Fibroblast of gingiva (primary cell): Measurements from ENCODE around the gene TTC12.
A peak's percentile ranks its signal among the peaks of the same experiment; 100 is the strongest.

Experiments used
- DNase-seq: peaks from one replicate; pipeline ENCODE4 v3.0.0-alpha.2; 2011; ENCODE audit warnings: low read depth

TTC12 gene, protein sequence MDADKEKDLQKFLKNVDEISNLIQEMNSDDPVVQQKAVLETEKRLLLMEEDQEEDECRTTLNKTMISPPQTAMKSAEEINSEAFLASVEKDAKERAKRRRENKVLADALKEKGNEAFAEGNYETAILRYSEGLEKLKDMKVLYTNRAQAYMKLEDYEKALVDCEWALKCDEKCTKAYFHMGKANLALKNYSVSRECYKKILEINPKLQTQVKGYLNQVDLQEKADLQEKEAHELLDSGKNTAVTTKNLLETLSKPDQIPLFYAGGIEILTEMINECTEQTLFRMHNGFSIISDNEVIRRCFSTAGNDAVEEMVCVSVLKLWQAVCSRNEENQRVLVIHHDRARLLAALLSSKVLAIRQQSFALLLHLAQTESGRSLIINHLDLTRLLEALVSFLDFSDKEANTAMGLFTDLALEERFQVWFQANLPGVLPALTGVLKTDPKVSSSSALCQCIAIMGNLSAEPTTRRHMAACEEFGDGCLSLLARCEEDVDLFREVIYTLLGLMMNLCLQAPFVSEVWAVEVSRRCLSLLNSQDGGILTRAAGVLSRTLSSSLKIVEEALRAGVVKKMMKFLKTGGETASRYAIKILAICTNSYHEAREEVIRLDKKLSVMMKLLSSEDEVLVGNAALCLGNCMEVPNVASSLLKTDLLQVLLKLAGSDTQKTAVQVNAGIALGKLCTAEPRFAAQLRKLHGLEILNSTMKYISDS

DNA sequence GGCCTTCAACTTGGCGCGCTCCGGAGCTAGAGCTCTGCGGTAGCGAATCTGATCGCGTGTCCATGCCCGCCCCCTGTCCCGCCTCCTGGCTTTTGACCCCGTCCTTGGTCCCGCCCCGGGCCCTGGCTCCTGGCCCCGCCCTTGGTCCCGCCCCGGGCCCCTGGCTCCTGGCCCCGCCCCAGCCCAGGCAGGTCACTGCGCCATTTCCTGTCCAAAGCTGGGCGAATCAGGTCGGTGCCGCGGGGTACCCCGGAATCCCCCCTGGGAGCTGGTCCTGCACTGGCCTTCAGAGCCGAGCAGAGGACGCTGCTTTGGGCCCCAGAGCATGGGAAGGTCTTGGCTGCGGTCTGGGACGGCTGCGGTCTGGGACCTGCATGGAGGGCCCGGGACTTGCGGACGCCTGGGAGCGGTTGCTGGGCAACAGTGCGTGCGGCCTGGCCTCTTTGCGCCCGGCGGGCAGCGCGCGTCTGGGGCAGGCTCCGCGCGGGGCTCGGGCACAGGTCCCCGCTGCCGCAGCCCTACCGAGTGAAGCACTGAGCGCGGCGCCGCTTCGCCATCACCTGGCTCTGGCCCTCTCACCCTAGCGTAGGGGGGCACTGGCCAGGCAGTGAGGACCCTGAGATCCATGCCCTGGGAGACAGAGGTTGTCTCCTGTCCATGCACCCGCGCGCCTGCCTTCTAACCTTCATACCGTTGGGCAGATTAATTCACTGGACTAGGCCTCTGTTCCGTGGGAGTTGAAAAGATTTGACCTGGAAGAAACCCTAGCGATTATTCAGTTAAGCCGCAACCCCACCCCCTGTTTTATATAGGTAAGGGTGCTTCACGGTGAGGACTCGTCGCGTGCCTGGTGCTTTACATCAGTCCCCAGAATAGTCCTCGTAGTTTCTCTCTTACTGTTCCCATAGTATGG lies at the start of gene TTC12:
TSS of gene TTC12 (plus strand) at position 195 of the 913 bp plus-strand sequence. CDS start 1,675 bp downstream, outside the sequence.
- DNase-seq = peak; percentile 89

DNA sequence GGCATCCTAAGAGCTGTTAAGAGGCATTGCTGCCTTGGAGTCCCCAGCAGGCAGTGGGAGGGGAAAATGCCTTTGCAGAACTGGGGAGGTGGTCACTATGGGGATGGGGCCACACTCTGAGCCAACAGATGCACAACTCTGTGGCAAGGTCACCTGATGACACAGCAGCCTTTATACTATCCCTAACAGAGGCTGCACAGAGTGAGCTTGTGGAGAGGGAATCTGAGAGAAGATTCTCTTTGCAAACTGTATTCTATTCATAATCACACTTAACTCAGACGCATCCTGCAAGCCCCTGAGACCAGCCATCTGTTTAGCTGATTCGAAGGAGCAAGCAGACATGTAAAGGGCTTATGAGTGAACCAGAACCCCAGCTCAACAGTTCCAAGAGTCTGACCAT lies 49.0 kb upstream of the TTC12 start:
- no peak for DNase-seq

DNA sequence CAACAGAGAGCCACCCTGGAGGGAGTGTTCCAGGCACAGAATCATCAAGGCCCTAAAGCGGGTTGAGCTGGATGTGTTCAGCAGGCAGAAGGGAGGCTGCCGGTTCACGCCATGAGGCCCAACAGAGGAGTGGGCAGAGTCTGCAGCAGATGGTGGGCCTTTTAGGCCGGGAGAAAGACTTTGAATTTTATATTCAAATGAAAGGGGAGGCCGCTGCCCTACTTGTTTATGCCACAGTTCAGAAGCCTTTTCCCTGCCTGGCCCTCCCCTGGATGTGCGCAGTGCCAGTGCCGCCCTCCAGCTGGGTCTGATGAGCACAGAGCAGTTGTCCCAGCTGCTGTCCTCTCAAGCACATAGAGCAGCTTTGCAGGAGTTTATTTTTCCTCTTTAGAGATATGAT lies 46.9 kb upstream of the TTC12 start:
- no peak for DNase-seq

DNA sequence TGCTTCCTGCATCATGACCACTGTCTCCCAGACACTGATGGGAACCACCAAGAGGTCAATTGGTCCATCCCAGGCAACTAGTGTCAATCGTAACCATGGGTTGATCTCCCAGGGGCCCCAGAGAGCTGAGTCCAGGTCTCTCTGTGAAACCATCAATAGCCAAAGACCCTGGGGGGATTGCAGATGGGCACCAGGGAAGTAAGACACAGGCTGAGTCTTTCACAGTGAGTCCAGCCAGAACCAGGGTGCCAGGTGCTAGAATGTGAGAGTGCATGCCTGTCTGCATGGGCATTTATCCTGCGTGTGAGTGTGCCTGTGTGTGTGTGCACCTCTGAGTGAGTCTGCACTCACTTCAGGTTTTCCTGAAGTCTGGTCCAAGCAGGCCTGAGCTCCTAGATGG lies 45.3 kb upstream of the TTC12 start:
- DNase-seq = no peak

DNA sequence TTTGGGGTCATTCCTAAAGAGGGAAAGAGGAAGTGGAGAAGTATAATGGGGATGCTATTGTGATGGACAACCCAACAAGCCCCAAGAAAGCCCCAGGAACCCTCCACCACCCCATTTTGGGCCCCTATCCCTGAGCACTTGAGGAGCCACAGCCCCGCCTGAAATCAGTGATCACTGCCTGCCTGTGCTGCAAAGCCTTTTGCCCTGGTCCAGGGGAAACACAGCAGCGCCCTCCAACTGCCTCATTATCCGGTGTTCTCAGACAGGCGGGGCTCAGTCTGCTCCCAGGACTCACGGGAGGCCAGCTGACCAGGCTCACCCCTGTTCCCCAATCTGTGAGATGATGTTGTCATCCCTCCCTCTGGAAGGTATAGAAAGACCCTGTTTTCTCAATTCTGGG lies 44.7 kb upstream of the TTC12 start:
- DNase-seq = no peak

DNA sequence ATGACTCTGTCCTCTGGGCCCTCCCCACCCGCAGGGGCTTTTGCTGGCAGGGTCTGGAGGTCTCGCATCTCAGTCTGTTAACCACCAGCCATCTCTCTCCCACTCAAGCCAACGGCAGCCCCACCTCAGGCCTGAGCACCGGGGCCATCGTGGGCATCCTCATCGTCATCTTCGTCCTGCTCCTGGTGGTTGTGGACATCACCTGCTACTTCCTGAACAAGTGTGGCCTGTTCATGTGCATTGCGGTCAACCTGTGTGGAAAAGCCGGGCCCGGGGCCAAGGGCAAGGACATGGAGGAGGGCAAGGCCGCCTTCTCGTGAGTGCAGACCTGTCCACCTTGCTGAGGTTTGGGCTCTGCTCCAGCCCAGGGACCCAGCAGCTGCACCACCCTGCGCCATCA lies 44.3 kb upstream of the TTC12 start:
- no peak for DNase-seq

DNA sequence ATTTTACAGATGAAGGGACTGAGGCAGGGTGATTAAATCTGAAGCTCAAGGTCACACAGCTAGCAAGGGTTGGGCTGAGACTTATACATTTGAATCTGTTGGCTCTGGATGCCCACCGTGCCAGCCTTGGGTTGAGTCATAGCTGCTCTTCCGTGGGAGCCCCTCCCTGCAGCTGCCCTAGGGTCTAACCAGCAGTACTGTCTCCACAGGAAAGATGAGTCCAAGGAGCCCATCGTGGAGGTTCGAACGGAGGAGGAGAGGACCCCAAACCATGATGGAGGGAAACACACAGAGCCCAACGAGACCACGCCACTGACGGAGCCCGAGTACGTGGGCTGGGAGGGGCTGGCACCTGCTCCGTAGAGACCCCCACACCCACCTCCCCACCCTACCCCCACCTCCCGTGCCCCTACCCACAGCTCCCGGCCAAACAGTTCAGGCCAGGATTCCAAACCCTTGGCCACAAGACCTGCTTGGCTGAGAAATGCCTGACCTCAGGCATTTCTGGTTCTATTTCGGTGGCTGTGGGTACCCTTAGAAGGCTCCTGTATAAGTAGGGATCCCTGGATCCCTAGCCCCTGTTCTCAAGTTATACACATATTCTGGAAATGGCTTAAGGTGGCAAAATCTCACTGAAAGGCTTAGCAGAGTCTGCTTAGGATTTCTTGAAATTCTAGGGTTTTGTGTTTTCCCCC lies 42.7 kb upstream of the TTC12 start:
- DNase-seq = no peak

DNA sequence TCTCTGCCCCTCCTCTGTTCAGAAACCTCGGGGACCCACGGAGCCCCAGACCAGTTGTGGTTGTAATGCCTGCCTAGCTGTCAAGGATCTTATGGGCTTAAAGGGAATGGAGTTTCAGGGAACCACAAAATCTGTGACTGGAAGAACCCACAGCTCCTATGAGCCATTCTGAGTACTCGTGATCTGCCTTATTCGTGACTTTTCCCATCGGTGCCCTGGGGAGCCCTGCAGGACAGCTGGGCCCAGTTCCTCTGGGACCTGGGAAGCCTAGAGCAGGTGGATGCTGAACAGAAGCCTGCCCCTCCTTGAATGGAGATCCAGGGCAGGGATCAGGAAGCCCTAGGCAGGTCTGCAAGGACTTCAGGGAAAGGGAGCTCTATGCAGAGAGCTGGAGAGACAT lies 42.1 kb upstream of the TTC12 start:
- DNase-seq = no peak

DNA sequence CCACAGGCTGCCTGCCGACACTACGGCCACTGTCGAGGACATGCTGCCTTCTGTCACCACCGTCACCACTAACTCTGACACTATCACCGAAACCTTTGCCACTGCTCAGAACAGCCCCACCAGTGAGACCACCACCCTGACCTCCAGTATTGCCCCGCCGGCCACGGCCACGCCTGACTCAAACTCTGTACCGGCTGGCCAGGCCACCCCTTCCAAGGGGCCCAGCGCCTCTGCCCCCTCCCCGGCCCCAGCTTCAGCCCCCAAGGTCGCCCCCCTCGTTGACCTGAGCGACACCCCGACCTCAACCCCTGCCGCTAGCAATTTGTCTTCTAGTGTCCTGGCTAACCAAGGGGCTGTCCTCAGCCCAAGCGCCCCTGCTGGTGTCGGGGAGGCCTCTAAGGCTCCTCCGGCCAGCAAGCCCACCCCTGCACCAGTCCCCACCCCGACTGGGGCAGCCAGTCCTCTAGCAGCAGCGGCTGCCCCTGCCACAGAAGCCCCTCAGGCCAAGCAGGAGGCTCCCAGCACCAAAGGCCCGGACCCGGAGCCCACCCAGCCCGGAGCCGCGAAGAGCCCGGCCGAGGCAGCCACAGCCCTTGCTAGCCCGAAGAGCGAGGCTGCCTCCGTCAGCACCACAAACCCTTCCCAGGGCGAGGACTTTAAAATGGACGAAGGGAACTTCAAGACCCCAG lies 41.3 kb upstream of the TTC12 start:
- DNase-seq = no peak

DNA sequence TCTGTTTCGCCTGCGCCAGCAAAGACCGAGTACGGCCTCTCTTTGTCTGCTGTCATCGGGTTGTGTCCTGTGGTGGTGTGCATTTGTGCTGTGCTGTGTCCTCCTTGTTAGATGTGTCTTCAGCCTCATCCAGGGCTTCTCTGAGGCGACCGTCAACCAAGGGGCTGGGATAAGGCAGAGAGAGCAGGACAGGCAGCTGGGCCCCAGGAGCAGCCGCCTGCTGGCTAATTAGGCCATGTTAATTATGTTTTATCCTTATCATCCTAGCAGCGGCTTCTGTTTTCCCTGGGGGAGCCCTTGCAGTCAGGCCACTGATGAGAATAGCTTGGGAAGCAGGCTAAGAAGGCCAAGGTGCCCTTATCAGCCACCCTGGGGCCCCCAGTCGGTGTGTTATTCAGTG lies 40.7 kb upstream of the TTC12 start:
- DNase-seq = no peak

DNA sequence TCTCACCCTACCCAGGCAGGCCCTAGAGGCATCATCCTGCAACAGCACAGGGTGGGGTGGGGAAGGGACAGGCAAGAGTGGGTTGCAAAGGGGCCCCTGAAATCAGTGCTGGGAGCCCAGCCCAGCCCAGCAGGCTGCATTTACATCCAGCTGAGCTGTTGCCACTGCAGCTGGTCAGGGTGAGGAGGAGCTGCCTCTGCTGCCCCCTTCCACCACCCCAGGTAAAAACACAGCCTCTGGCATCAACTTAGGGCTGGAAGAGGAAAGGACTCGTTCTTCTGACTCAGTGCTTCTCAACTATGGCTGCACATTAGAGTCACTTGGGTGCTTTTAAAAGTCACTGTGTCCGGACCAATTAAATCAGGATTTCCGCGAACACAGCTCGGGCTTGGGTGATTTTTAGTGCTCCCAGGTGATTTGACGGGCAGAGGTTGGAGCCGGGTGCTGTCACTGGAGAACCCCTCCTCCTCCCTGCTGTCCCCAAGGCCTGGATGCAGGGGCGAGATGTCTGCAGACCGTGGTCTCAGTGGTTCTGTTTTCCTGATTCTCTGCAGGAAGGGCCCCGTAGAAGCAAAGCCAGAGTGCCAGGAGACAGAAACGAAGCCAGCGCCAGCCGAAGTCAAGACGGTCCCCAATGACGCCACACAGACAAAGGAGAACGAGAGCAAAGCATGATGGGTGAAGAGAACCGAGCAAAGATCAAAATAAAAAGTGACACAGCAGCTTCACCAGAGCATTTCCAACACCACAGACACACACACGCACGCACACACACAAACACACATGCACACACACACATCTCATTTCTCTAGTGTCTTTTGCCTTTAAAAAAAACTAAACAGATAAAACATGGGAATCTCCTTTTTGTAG lies 39.4 kb upstream of the TTC12 start:
- DNase-seq = no peak

DNA sequence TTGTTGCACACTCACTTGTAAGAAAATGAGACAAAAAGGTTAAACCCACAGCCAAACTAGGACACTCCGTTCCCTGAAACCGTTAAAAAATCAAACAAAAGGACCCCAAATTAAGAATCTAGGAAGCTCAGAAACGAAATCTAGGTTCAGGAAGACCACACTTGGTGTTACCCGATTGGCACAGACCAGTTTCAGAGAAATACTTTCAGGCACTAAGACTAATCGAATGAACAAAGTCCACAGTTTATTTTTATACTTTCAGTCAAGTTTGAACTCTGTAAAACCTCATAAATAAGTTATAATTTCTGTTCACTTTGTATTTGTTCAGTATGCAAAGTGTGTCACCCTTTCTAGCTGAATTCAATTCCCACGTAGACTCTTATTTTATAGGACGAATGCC lies 38.8 kb upstream of the TTC12 start:
- no peak for DNase-seq

DNA sequence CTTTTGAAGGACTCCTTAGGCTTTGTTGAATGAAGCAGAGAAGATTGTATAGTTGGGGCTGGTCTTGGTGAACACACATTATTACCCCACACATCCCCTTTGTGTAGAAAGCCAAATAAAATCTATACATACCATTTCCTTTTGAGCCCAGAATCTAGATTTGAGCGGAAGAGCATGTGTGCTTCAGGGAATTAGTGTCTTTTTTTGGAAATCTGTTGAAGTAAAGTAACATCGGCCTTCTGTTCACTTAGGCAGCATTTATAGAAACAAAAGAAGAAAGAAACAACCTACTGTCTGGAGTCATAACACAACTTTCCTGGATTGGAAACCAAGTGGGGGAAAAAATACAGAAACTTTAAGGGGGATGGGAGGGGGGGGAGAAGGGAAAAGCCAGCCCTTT lies 37.9 kb upstream of the TTC12 start:
- DNase-seq = no peak

DNA sequence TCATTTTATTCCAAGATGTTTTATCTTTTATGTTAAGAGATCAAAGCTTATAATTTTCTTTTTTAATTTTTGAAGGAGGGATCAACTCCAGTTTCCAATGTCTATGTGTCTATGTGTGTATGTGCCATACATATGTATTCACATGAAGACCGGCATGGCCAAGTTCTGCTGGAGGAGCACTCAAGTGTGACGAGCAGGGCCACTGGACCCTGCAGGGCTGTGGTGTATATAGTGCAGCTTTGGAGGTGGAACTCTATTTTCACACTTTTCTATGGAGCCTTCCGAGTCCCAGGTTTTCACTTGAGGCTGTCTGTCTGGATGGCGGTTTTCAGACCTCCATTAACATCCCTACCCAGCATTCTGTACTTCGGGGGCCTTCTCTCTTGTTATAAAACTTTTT lies 36.5 kb upstream of the TTC12 start:
- no peak for DNase-seq

DNA sequence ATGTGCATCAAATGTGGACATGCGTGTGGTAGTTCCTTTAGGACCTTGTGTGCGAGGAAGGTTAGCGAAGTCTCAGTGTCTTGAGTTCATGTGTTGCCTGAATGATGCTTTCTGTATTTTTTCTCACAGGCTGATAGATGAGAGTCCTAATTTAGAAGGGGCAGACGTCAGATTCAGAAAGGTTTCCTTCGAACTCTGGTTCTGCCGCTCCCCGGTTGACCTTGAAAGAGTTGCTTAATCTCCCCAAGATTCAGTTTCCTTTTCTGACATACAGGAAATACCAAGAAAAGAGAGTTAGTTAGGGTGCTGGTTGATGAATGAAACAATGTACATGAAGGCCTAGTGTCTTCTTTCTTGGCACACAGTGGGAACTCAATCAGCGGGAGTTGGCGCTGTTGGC lies 35.9 kb upstream of the TTC12 start:
- DNase-seq = no peak

DNA sequence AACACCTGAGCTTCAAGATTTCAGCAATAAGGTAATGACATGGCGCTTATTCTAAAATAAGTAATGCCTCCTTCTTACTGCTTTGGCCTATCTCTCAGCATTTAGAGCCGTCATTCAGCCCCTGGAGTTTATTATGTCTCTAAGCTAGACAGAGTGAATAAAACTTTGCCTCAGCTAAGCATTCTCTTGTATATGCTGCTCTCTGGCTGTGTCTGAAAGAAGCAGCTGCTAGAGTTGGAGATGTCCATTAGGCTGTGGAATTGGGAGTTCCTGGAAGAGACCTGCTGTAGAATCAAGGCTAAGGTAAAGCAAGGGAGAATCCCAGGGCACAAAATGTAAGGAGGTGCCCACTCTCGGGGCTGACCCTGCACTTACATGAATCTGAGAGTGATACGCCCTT lies 35.5 kb upstream of the TTC12 start:
- DNase-seq = no peak

DNA sequence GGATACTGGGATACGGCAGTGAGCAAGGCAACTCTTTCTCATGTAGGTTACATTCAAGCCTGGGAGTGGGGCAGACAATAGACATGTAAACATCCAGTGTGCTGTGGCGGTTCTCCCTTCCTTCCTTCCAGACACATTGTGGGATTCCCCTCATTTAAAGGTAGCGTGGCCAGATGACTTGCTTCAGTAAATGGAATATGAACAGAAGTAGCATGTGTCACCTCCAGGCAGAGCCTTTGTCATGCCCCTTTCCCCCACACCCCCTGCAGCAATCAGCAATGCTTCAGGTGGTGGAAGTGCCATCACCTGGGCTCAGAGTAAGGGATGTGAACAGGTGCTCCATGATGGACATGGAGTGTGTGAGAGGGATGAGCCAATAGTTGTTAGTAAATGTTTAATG lies 34.8 kb upstream of the TTC12 start:
- no peak for DNase-seq

DNA sequence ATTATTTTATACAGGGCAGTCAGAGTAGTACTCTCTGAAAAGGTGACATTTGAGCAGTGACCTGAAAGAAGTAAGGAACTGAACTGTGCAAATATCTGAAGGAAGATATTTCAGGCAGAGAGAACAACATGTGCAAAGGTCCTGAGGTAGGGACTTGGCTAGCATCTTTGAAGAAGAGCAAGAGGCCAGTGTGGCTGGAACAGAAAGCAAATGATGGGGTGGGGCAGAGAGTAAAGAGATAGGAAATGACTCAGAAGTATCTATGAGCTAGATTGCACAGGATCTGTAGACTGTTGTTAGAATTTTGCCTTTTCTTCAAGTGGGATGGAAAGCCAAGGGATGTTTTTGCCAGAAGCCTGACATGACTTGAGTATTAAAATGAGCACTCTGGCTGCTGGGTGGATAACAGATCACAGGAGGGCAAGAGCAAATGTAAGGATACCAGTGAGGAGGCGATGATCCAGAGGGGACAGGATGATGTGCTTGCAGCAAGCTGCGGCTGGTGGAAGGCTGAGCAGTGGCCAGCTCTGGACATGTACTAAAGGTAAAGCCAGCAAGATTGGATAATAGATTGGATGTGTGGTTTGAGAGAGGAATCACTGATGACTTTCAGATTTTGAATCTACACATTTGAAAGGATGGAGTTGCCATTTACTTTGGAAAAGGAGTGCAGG lies 33.2 kb upstream of the TTC12 start:
- no peak for DNase-seq

DNA sequence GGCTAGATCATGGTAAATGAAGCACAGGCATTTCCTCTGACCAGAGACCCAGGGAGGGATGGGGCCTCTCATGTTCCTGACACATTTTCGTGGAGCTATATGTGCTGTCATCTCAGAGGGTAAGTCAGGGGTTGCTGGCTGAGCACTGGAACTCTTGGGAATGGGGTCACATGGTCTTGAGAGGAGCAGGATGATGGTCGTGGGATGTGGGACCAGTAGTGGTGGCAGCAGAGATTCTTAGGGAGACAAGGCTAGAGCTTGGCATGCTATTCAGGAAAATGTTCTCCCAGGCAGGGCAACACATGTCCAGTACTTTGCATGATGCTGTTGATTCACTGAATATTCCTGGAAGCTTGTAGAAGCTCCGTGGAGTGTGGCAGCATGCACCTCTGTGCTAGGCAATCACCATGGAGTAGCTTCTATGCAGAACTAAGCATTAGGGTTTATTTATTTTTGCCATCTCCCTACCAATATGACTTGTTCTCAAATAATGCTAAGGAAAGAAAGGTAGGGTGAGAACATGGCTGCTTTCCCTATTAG lies 31.4 kb upstream of the TTC12 start:
- DNase-seq = no peak

DNA sequence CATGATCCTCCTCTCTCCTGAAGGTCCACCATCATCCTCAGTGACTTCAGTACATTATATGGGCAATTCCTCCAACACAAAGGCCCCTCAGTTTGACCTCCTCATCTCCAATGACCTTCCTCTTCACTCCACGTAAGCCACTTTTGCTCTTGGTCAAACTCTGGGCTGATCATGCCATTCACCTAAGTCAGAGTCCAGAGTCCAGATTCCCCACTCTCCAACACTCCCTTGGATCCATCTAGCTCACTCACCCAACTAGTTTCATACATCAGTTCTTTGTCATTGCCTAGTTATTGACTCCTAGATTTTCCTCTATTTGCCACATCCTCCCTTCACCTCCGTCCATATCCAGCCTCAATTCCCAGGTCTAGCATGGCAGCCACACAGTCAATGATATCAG lies 30.5 kb upstream of the TTC12 start:
- DNase-seq = no peak
